D341Med (cell line): ENCODE results near the gene PAIP1.
"Not testable (repeated sequence)": the region's sequence is repeated elsewhere in the genome, so short reads cannot be mapped to it uniquely, and the experiment has no call there.

ENCODE experiments used
- DNase-seq: peaks from one replicate; pipeline ENCODE4 v3.0.0; 2012; ENCODE audit warnings: low spot score

The PAIP1 gene, protein sequence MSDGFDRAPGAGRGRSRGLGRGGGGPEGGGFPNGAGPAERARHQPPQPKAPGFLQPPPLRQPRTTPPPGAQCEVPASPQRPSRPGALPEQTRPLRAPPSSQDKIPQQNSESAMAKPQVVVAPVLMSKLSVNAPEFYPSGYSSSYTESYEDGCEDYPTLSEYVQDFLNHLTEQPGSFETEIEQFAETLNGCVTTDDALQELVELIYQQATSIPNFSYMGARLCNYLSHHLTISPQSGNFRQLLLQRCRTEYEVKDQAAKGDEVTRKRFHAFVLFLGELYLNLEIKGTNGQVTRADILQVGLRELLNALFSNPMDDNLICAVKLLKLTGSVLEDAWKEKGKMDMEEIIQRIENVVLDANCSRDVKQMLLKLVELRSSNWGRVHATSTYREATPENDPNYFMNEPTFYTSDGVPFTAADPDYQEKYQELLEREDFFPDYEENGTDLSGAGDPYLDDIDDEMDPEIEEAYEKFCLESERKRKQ

DNA sequence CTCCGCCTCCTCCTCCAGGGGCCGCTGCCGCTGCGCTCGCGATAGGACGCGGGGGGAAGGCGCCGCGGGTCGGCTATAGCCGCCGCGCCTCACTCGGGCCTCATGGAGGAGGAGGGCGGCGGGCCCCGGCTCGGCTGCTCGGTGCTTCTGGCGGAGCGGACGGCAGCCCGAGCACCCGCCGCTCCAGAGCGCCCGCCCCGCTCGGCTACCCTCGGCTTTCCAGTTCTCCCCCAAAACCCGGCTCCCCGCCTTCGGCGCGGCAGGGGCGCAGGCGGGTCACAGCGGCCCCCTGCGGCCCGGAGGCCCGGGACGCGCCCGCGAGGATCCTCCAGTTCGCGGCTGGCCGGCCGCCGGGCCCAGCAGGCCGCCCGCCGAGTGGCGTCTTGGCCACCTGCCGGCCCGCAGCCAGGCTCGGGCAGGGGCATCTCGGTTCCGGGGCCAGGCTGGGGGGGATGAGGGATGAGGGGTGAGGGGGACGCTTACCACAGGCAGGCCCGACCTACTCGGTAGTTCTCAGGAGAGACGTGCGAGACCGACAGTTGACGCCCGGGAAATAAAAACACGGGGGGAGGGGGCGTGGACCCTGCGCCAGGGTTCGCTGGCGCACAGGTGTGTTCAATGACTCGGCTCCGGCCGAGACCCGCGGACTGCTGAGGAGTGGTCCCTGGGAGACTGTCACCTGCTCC lies at the start of gene PAIP1:
Gene PAIP1, minus strand, starts transcription at position 221 of the 686 bp plus-strand sequence. CDS start 231 bp downstream, outside the sequence.
- peak; percentile 91 for DNase-seq

- no peak for DNase-seq
Measured at GRCh38 chr5:43606351-43606750, 49.5 kb upstream of the PAIP1 start.

DNA sequence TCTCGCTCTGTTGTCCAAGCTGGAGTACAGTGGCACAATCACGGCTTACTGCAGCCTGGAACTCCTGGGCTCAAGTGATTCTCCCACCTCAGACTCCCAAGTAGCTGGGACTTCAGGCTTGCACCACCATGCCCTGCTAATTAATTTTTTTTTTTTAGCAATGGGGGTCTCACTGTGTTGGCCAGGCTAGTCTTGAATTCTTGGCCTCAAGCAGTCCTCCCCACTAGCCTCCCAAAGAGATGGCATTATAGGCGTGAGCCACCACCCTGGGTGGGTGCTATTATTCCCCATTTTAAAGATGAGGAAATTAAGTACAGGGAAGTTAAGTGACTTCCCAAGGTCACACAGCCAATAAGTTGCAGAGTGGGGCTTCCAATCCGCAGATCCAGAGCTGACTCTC lies 47.8 kb upstream of the PAIP1 start:
- DNase-seq: no peak

DNA sequence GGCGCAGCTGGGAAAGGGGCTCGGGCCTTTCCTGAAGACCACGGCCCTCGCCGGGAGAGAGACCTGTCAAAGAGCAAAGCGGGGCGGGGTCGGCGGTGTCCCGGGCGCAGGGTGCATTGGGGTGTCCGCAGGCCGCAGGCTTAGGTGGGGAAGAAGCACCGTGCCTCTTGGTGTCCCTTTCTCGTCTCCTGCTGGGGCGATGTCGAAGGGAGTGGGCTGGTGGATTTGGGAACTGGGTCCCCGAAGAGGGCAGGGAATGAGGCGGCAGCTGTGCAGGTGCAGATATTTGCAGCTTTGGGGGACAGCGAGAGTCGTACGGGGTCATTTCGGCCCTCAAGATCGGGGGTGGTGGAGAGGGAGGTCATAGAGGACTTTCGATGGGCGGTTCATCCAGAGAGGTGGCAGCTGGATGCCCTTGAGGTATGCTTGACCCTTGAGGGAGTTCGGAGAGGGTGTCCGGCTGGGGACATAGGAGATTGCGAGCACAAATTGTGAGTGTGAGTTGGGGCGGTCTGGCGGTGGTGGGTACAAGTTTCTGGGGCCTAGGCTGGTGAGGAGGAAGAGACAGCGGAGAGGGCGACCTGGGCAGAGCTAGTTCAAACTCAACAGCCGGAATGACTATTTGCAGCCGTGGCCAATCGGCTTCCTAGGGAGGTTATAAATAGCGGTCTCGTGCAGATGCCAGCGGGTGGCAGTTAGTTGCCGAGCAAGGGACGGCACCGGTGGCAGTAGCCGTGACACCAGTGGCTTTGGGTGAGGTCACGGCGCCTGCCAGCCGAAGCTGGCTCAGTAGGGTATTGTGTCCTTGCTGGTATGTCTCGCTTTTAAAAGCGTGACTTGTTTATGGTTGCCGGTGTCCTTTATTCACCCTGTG lies 46.7 kb upstream of the PAIP1 start:
- peak; percentile 80 for DNase-seq

GRCh38 chr5:43602461-43603343 lies 45.8 kb upstream of the PAIP1 start, which contains the start of gene NNT:
Gene NNT (plus strand): TSS chr5:43603180. CDS start chr5:43609196, 6,016 bp downstream.
- peak; percentile 89 for DNase-seq

DNA sequence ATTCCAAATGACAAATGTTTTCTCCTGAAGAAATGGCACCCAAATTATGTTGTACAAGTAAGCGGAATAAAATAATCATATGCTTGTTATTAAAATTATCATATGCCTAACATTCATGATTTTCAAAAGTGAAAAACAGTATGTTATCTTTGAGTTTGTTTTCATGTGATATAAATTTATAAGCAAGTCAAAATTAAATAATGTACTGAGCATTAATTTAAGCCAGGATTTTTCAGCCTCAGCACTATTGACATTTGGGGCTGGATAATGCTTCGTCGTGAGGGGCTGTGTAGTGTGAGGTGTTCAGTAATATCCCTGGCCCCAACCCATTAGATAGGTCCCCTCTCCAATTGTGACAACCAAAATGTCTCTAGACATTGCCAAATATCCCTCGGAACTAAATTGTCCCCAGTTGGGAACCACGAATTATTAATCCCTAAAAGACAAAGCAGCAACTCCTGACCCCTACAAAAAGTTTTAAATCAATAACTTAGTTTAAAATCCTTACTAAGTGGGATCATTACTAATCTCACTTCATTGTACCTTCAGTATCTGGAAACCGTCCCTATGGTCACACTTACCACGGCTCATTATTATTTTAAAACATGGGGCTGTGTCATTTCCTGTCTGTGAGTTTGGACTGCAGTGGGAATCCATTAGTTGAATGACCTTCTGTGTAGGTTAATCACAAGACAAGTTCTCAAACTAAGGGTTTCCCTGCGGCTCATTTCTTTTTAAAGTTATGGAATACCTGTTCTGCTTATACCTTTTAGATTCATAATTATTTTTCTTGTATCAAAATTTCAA lies 44.8 kb upstream of the PAIP1 start:
- no peak for DNase-seq

- DNase-seq: not testable (repeated sequence)
Measured at GRCh38 chr5:43598927-43599326, 42.0 kb upstream of the PAIP1 start.

DNA sequence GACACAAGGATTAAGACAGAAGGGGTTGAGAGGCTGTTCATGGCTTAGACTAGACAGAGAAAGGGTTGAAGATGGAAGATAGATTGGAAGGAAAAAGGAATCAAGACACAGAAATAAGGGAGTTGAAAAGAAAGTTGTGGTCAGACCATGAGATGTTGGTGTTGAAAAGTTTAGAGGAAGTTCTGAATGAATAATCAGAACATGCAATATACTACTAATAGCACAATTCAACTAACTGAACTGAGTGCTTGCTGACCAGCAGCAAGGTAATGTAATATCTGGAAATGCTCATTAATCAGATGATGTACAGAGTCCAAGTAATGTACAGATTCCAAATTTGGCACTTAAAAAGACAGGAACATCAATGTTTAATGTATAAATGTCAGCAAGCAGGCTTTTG lies 35.5 kb upstream of the PAIP1 start:
- DNase-seq: no peak

GRCh38 chr5:43590700-43591099 lies 33.8 kb upstream of the PAIP1 start:
- DNase-seq: no peak

GRCh38 chr5:43589310-43589709 lies 32.4 kb upstream of the PAIP1 start:
- DNase-seq: no peak

DNA sequence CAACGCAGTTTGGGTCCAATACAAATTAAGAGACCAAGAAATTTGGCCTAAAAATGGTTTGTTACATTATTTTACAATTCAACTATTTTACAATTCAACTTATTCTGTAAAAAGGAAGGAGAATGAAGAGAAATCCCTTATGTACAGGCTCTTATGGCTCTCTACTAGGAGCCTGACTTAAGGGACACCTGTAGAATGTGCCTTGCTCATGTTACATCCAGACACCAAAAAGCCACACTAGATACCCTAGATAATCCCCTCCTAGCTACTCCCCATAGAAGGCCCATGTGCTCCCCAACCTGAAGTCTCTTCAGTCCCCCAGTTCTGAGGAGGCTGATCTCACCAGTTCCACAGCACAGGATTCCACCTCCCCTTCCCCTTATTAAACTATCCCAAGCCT lies 32.0 kb upstream of the PAIP1 start:
- no peak for DNase-seq

- DNase-seq: no peak
Measured at GRCh38 chr5:43584166-43584699, 27.4 kb upstream of the PAIP1 start.

- DNase-seq: no peak
Measured at GRCh38 chr5:43583724-43584123, 26.8 kb upstream of the PAIP1 start.

DNA sequence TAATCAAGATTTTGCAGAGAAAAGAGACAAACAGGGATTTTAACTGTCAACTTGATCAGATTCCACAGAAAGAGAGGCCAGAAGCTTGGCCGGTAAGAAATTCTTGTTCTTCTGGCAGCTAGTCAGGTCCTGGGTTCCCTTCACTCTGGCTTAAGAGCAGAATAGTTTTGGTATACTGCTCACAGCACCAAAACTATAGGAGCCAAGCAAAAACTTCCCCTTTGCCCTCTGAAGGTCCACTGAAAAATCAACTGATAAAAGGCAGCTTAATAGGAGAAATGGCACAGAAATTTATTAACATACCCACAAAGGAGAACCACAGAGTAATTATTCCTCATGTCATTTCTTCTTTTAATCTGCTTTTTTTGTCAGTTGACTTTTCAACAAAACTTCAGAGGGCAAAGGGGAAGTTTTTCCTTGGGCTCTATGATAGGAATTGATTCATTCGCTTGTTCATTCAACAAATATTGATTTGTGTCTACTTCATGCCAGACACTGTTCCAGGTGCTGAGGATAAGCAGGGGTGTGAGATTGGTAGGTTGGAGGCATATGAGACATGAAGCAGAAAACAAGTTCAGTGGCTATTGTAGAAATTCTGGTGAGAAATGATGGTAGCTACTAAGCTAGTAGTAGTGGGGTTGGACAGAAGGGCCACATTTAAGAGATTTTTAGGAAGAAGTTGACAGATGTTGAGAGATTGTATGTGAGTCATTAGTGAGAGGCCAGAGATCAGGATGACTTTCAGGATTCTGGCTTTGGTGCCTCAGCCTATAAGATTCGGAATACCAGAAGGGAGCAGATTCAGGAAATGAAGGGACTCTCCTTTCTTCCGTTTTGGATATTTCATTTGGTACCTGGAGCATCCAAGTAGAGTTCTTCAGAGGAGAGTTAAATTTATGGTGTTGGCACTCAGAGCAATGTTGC lies 25.5 kb upstream of the PAIP1 start:
- no peak for DNase-seq

DNA sequence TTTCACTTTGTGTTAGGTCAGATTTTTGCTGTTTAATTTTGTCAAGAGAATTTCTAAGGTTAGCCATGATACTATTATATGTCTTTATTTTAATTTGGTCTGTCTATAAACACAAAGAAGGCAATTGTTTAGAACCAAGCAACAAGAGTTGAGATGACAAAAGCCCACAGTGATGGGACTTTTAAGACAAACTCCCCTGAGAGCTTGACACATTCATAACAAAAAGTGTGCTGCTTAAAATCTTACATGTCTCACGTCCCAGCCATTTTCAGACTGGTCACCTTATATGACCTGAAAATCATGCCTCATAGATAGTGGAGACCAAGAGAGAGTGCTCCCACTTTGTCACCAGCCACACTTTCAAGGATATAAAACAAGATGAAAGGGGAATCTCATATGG lies 24.5 kb upstream of the PAIP1 start:
- no peak for DNase-seq

DNA sequence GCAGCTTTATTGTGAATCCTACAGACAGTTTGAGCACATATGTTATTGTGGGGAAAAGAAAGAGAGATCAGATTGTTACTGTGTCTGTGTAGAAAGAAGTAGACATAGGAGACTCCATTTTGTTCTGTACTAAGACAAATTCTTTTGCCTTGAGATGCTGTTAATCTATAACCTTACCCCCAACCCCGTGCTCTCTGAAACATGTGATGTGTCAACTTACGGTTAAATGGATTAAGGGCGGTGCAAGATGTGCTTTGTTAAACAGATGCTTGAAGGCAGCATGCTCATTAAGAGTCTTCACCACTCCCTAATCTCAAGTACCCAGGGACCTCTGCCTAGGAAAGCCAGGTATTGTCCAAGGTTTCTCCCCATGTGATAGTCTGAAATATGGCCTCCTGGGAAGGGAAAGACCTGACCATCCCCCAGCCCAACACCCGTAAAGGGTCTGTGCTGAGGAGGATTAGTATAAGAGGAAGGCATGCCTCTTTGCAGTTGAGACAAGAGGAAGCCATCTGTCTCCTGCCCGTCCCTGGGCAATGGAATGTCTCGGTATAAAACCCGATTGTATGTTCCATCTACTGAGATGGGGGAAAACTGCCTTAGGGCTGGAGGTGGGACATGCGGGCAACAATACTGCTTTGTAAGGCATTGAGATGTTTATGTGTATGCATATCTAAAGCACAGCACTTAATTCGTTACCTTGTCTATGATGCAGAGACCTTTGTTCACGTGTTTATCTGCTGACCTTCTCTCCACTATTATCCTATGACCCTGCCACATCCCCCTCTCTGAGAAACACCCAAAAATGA lies 23.7 kb upstream of the PAIP1 start:
- DNase-seq: not testable (repeated sequence)

GRCh38 chr5:43573058-43573457 lies 16.2 kb upstream of the PAIP1 start:
- DNase-seq: no peak

DNA sequence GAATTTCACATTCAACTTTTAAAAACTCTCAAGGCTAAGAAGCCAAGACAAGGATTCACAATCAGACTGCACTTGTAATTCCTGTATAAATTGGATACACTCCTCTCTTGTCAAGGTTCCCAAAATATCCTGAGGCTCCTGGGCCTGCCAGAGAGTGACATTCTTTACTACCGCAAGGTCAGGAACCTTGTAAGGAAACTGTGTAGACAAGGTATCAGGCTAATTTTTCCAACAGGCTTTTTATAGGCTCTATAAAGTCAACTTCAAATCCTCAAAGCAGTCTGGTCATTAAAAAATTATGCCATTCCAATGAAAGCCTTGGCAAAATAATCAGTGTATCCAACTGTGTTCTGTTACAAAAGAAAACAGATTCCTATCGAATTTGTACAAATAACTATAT lies 15.5 kb upstream of the PAIP1 start:
- DNase-seq: no peak
